GM19351 (cell line): ENCODE results near the gene CDKL5.

ENCODE experiments used
- ATAC-seq: cut with Tn5 transposase; IDR thresholded peaks from one replicate; pipeline ENCODE4 v1.9.1; 2021; ENCODE audit warnings: mild to moderate bottlenecking, moderate library complexity; ENCODE audit not compliant: unreplicated experiment

CDKL5 gene

GRCh38 chrX:18682979-18683387 is 257.6 kb downstream of the CDKL5 start:
- ATAC-seq: no peak

GRCh38 chrX:18687856-18688495 is 262.6 kb downstream of the CDKL5 start:
- no peak for ATAC-seq

GRCh38 chrX:18691431-18691830 is 266.0 kb downstream of the CDKL5 start:
- no peak for ATAC-seq

- ATAC-seq: no peak
Observed at GRCh38 chrX:18692541-18692940, 267.1 kb downstream of the CDKL5 start.

GRCh38 chrX:18696653-18697052 is 271.2 kb downstream of the CDKL5 start:
- no peak for ATAC-seq

- ATAC-seq: no peak
Observed at GRCh38 chrX:18698737-18699650, 273.6 kb downstream of the CDKL5 start.

- ATAC-seq: no peak
Observed at GRCh38 chrX:18701621-18702361, 276.4 kb downstream of the CDKL5 start.

- ATAC-seq: no peak
Observed at GRCh38 chrX:18702362-18703195, 277.2 kb downstream of the CDKL5 start.
